Endothelial cell of umbilical vein (primary cell): Measurements from ENCODE around the gene COPS7A. TPM values are rescaled to one million over a fixed set of nuclear protein-coding genes. Genes with fewer than 3 reads are reported as not detected.
A peak's percentile ranks its signal among the peaks of the same experiment; 100 is the strongest.

Source experiments
- BruUV-seq: library from RNA; stranded (reverse); fragments of 400-500 nt; replicated peaks from 2 replicates; lab custom pipeline; 2021; lab: Mats Ljungman, UMichigan
- CTCF ChIA-PET: fragments of 300-600, 350-600 bp; sonication (Branson Sonifier 250); formaldehyde crosslinking; loops from one replicate; lab custom pipeline; 2021; ENCODE audit warnings: antibody characterized with exemption, inconsistent platforms; lab: Charles Lee
- POLR2A ChIA-PET: fragments of 300-600, 350-600 bp; sonication (Branson Sonifier 250); formaldehyde crosslinking; loops from one replicate; lab custom pipeline; 2021; ENCODE audit warnings: antibody characterized with exemption, inconsistent platforms; lab: Charles Lee
- DNase-seq: peaks from one replicate; pipeline ENCODE4 v3.0.0-alpha.2; 2011; ENCODE audit warnings: low read depth, low spot score
- FAIRE-seq: peaks from 2 replicates; lab custom pipeline; 2011; peaks lifted over from hg19 to GRCh38; lab: Jason Lieb, UNC
- H2AFZ ChIP-seq: 2 replicates; pipeline ENCODE4 v1.6.0; 2012; ENCODE audit warnings: low read depth, low read length, control low read depth, inconsistent platforms
- H3K27ac ChIP-seq: 2 replicates; pipeline ENCODE4 v1.5.1; 2011; ENCODE audit warnings: low read depth, mild to moderate bottlenecking, control low read depth, low read length, moderate library complexity; ENCODE audit not compliant: insufficient read depth
- H3K27me3 ChIP-seq, 2 experiments: 2 replicates each; pipeline versions ENCODE4 v1.6.0 to v1.6.1; 2011; ENCODE audit warnings: low read length in 2 of 2, mixed read lengths in 1 of 2; ENCODE audit not compliant: control insufficient read depth in 2 of 2, insufficient read depth in 2 of 2
- H3K36me3 ChIP-seq, 2 experiments: 2 replicates in 1 of 2; 3 replicates in 1 of 2; pipeline ENCODE4 v1.5.1; 2011; ENCODE audit warnings: low read length in 2 of 2, mild to moderate bottlenecking in 1 of 2, moderate library complexity in 1 of 2; ENCODE audit not compliant: control insufficient read depth in 2 of 2, insufficient read depth in 2 of 2; ENCODE audit errors: extremely low read depth in 1 of 2
- H3K4me1 ChIP-seq: 3 replicates; pipeline ENCODE4 v1.5.1; 2011; ENCODE audit warnings: mild to moderate bottlenecking, low read length; ENCODE audit not compliant: control insufficient read depth, insufficient read depth; ENCODE audit errors: extremely low read depth
- H3K4me2 ChIP-seq: 2 replicates; pipeline ENCODE4 v1.6.1; 2011; ENCODE audit warnings: low read length, control low read depth, mixed read lengths; ENCODE audit not compliant: insufficient read depth
- H3K4me3 ChIP-seq, 3 experiments: fragments of 200-600 bp in 1 of 3; sonication (generic), shearing (Covaris generic) in 1 of 3; replicated peaks in 1 of 3; 2 replicates each; pipeline ENCODE4 v1.5.1; 2011 to 2016; ENCODE audit warnings: control low read depth in 3 of 3, low read length in 3 of 3, mild to moderate bottlenecking in 2 of 3, inconsistent platforms in 1 of 3, low read depth in 1 of 3, moderate library complexity in 1 of 3; ENCODE audit not compliant: insufficient read depth in 1 of 3
- H3K79me2 ChIP-seq: 2 replicates; pipeline ENCODE4 v1.6.0; 2012; ENCODE audit warnings: low read length, inconsistent platforms; ENCODE audit not compliant: control insufficient read depth, insufficient read depth
- H3K9ac ChIP-seq: replicated peaks from 2 replicates; pipeline ENCODE3; 2011; ENCODE audit warnings: low read length, control low read depth; ENCODE audit not compliant: insufficient read depth; ENCODE audit errors: extremely low read depth
- H3K9me1 ChIP-seq: replicated peaks from 3 replicates; pipeline ENCODE4 v1.6.0; 2011; ENCODE audit warnings: mild to moderate bottlenecking, low read length; ENCODE audit not compliant: control insufficient read depth, insufficient read depth; ENCODE audit errors: extremely low read depth
- H3K9me3 ChIP-seq: replicated peaks from 2 replicates; pipeline ENCODE4 v1.5.1; 2012; ENCODE audit warnings: low read length, inconsistent platforms; ENCODE audit not compliant: control insufficient read depth, insufficient read depth
- H4K20me1 ChIP-seq: replicated peaks from 2 replicates; pipeline ENCODE3; 2011; ENCODE audit warnings: mild to moderate bottlenecking, low read length; ENCODE audit not compliant: control insufficient read depth, insufficient read depth; ENCODE audit errors: extremely low read depth
- CTCF ChIP-seq, 2 donors: IDR thresholded peaks; 1 replicate in 1 of 2; 2 replicates in 1 of 2; pipeline ENCODE4 v1.5.1; 2011; ENCODE audit warnings: low read length in 2 of 2, mild to moderate bottlenecking in 2 of 2, moderate library complexity in 2 of 2, control low read depth in 1 of 2, inconsistent platforms in 1 of 2, low read depth in 1 of 2; ENCODE audit not compliant: insufficient read depth in 1 of 2; ENCODE audit errors: extremely low read depth in 1 of 2
- EZH2 ChIP-seq: IDR thresholded peaks from 2 replicates; pipeline ENCODE4 v1.6.1; 2012; ENCODE audit warnings: borderline replicate concordance, low read depth, mild to moderate bottlenecking, moderate library complexity, low read length, inconsistent platforms; ENCODE audit not compliant: severe bottlenecking
- FOS ChIP-seq: IDR thresholded peaks from 2 replicates; pipeline ENCODE4 v1.6.1; 2011; ENCODE audit warnings: mild to moderate bottlenecking, low read length, moderate library complexity, borderline replicate concordance; ENCODE audit not compliant: insufficient read depth
- GATA2 ChIP-seq: IDR thresholded peaks from 2 replicates; pipeline ENCODE4 v1.7.0; 2011; ENCODE audit warnings: low read depth, mild to moderate bottlenecking, moderate library complexity, mixed read lengths, low read length; ENCODE audit not compliant: insufficient read length, insufficient read depth
- JUN ChIP-seq: IDR thresholded peaks from 2 replicates; pipeline ENCODE4 v1.6.1; 2011; ENCODE audit warnings: borderline replicate concordance, low read depth; ENCODE audit not compliant: insufficient read length, insufficient read depth
- MAX ChIP-seq: IDR thresholded peaks from 2 replicates; pipeline ENCODE4 v1.6.1; 2011; ENCODE audit not compliant: insufficient read depth, insufficient read length
- MYC ChIP-seq: IDR thresholded peaks from one replicate; pipeline ENCODE4 v1.6.1; 2011; ENCODE audit warnings: mild to moderate bottlenecking, low read depth, low read length
- POLR2A ChIP-seq: IDR thresholded peaks from 2 replicates; pipeline ENCODE4 v1.6.1; 2012; ENCODE audit warnings: low read depth, mild to moderate bottlenecking, control low read depth, low read length
- POLR2AphosphoS5 ChIP-seq: IDR thresholded peaks from 2 replicates; pipeline ENCODE4 v1.6.1; 2012; ENCODE audit warnings: low read depth, mild to moderate bottlenecking, control low read depth, low read length, moderate library complexity; ENCODE audit not compliant: insufficient read depth
- dilution Hi-C: fragments of 300-500 bp; cut with MboI; formaldehyde crosslinking; loops from one replicate; pipeline ENCODE4 v1.15.0; 2019; ENCODE audit warnings: low sequenced_read_pairs; ENCODE audit not compliant: extremely low pct_ligation_motif_present
- intact Hi-C: fragments of 100-400 bp; cut with micrococcal nuclease; formaldehyde crosslinking; loops from one replicate; pipeline ENCODE4 v1.10.0; 2022
- polyA plus RNA-seq, 4 experiments: library from polyadenylated mRNA; depleted of rRNA in 3 of 4; stranded (reverse) in 3 of 4; unstranded in 1 of 4; fragments of >200 nt; gene quantifications; 2 replicates each; pipeline versions ENCODE4 v1.2.1 to v1.2.3, GENCODE V29; 2011 to 2012; ENCODE audit warnings: missing spikeins in 1 of 4
- total RNA-seq: library from RNA; stranded (reverse); gene quantifications from 2 replicates; pipeline ENCODE4 v1.2.3, GENCODE V29; 2021

Gene COPS7A
- total and polyA plus RNA-seq, 2 donors (not counting 3 experiments of a cell fraction or from before 2014, with no cell fraction given) = 41.1 to 104 TPM

- peak overlapping the region in 2 of 3 experiments; percentile 52 to 72 for H3K4me3 ChIP-seq
Measured at GRCh38 chr12:6751767-6752166, 27.9 kb downstream of the COPS7A start.

More at GRCh38 chr12:6751767-6752166, 27.9 kb downstream of the COPS7A start:
- peaks cover 10% of the 10 kb centered on the region for H3K4me1 ChIP-seq
- POLR2A ChIA-PET = interaction anchor here (0.7 to 3.1 kb wide), 8 partner anchors 14 to 100 kb away, joined by 3 to 43 read pairs (median 5); partner anchors contain the start of genes COPS7A, PTMS, USP5 and ZNF384
- CTCF ChIA-PET = interaction anchor here (1.1 to 6.1 kb wide), 17 partner anchors 9 to 131 kb away, joined by 3 to 234 read pairs (median 14); partner anchors contain the start of genes CDCA3, COPS7A, GPR162 and LAG3
- TF ChIP-seq MYC (no peak), POLR2A (no peak), JUN (no peak), MAX (no peak), POLR2AphosphoS5 (no peak), GATA2 (no peak), CTCF (IDR thresholded peaks at IDR 0.05; ENCODE audit: extremely low read depth in 1 of 2, insufficient read depth in 1 of 2, low read depth in 1 of 2, low read length in 2 of 2) (no peak), FOS (no peak), EZH2 (no peak)
- H3K79me2 ChIP-seq = peaks cover 16% of the 10 kb centered on the region
- no peak overlapping the region for H3K27ac ChIP-seq
- no peak overlapping the region for H2AFZ ChIP-seq
- intact Hi-C loops = no loop called here
- dilution Hi-C loops = no loop called here
- no peaks in the 10 kb centered on the region for H4K20me1 ChIP-seq
- no peaks in the 10 kb centered on the region for H3K27me3 ChIP-seq
- peak overlapping the region; percentile 55 for H3K4me2 ChIP-seq
- no peaks in the 10 kb centered on the region for H3K9me1 ChIP-seq
- FAIRE-seq = no peak
- peaks cover 19 to 36% of the 10 kb centered on the region in 2 experiments for H3K36me3 ChIP-seq
- H3K9ac ChIP-seq = no peak overlapping the region
- no peaks in the 10 kb centered on the region for H3K9me3 ChIP-seq
- no TSS peak for BruUV-seq
- no peak for DNase-seq
